WI38 (cell line): ENCODE data around the gene CSRP1.

ENCODE experiments used
- H3K4me3 ChIP-seq: 2 replicates; pipeline ENCODE4 v1.5.1; 2011; ENCODE audit warnings: low read depth, mild to moderate bottlenecking, control low read depth, low read length
- CTCF ChIP-seq: IDR thresholded peaks from 2 replicates; pipeline ENCODE4 v1.5.1; 2012; ENCODE audit warnings: low read depth, mild to moderate bottlenecking, control low read depth, low read length

CSRP1 gene

GRCh38 chr1:201509601-201510374 lies 2.9 kb upstream of the CSRP1 start:
- no peak for TF ChIP-seq CTCF
- H3K4me3 ChIP-seq, result no peak overlapping the region

- no peak overlapping the region for H3K4me3 ChIP-seq
- no peak for TF ChIP-seq CTCF
These were observed 1.9 kb upstream of the CSRP1 start for GRCh38 chr1:201508809-201509208.

GRCh38 chr1:201507360-201507675 lies 395 bp upstream of the CSRP1 start:
- no peak for TF ChIP-seq CTCF
- peak overlapping the region; percentile 89 for H3K4me3 ChIP-seq

GRCh38 chr1:201506092-201506491 lies 831 bp downstream of the CSRP1 start:
- no peak for TF ChIP-seq CTCF
- H3K4me3 ChIP-seq, result peak overlapping the region; percentile 89

- no peak for TF ChIP-seq CTCF
- peak overlapping the region; percentile 89 for H3K4me3 ChIP-seq
These were observed 1.4 kb downstream of the CSRP1 start for GRCh38 chr1:201505503-201505890.

- TF ChIP-seq CTCF, result no peak
- H3K4me3 ChIP-seq, result peak overlapping the region; percentile 89
These were observed 2.0 kb downstream of the CSRP1 start for GRCh38 chr1:201504799-201505502.

GRCh38 chr1:201504179-201504631 lies 2.7 kb downstream of the CSRP1 start:
- no peak for TF ChIP-seq CTCF
- H3K4me3 ChIP-seq, result peak overlapping the region; percentile 89
